ENCODE results near the gene ZFR.

DNA sequence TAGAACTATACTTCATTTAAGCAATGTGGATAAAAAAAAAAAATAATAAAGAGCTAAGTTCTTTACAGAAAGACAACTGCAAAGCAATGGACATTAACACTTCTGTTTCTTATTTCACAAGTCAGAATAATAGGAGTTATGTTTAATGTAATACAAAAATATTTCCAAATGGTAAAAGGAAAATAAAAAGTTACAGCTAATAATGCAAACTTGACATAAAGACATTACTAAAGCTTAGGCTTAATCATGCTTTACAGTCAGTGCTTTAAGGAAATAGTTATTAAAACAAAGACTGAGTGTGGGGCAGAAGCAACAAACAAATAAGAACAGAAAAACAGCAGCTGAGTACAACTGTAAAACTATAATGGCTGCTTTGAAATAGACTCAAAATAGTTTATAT lies 56.7 kb downstream of the ZFR start:
- TF ChIP-seq, protein P1, sequence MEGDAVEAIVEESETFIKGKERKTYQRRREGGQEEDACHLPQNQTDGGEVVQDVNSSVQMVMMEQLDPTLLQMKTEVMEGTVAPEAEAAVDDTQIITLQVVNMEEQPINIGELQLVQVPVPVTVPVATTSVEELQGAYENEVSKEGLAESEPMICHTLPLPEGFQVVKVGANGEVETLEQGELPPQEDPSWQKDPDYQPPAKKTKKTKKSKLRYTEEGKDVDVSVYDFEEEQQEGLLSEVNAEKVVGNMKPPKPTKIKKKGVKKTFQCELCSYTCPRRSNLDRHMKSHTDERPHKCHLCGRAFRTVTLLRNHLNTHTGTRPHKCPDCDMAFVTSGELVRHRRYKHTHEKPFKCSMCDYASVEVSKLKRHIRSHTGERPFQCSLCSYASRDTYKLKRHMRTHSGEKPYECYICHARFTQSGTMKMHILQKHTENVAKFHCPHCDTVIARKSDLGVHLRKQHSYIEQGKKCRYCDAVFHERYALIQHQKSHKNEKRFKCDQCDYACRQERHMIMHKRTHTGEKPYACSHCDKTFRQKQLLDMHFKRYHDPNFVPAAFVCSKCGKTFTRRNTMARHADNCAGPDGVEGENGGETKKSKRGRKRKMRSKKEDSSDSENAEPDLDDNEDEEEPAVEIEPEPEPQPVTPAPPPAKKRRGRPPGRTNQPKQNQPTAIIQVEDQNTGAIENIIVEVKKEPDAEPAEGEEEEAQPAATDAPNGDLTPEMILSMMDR (IDR thresholded peaks at IDR 0.05; ENCODE audit: poor library complexity) = no peak
- no peak for TF ChIP-seq EZH2 (IDR thresholded peaks at IDR 0.05; ENCODE audit: borderline replicate concordance)
